NCI-H1436 (cell line): ENCODE measurements around the gene PNPLA4.

Experiments used
- DNase-seq: peaks from one replicate; lab custom pipeline; 2025; lab: John Stamatoyannopoulos, UW

PNPLA4 gene

GRCh38 chrX:7927259-7928167 is at the start of gene PNPLA4:
PNPLA4 (minus strand) TSS chrX:7927413; CDS start chrX:7926119, 1,294 bp downstream.
- no peak for DNase-seq

GRCh38 chrX:7972586-7972985 is 45.4 kb upstream of the PNPLA4 start:
- DNase-seq = no peak

GRCh38 chrX:7970428-7970827 is 43.2 kb upstream of the PNPLA4 start:
- no peak for DNase-seq

GRCh38 chrX:7965436-7965835 is 38.2 kb upstream of the PNPLA4 start:
- no peak for DNase-seq

GRCh38 chrX:7960246-7960645 is 33.0 kb upstream of the PNPLA4 start:
- DNase-seq = no peak

- DNase-seq = no peak
Observed at GRCh38 chrX:7953446-7953845, 26.2 kb upstream of the PNPLA4 start.

GRCh38 chrX:7950865-7951264 is 23.7 kb upstream of the PNPLA4 start:
- no peak for DNase-seq

GRCh38 chrX:7948483-7948882 is 21.3 kb upstream of the PNPLA4 start:
- DNase-seq = no peak

- DNase-seq = no peak
Observed at GRCh38 chrX:7946960-7947359, 19.7 kb upstream of the PNPLA4 start.

GRCh38 chrX:7943600-7944245 is 16.5 kb upstream of the PNPLA4 start:
- no peak for DNase-seq

GRCh38 chrX:7941390-7942042 is 14.3 kb upstream of the PNPLA4 start:
- no peak for DNase-seq

- no peak for DNase-seq
Observed at GRCh38 chrX:7934026-7934425, 6.8 kb upstream of the PNPLA4 start.

- DNase-seq = no peak
Observed at GRCh38 chrX:7926914-7927258, 327 bp downstream of the PNPLA4 start.

GRCh38 chrX:7926501-7926900 is 712 bp downstream of the PNPLA4 start:
- DNase-seq = no peak

- no peak for DNase-seq
Observed at GRCh38 chrX:7925867-7926472, 1.2 kb downstream of the PNPLA4 start.

GRCh38 chrX:7921750-7922149 is 5.5 kb downstream of the PNPLA4 start:
- no peak for DNase-seq

- no peak for DNase-seq
Observed at GRCh38 chrX:7908821-7909220, 18.4 kb downstream of the PNPLA4 start.

- no peak for DNase-seq
Observed at GRCh38 chrX:7904562-7904961, 22.7 kb downstream of the PNPLA4 start.

- no peak for DNase-seq
Observed at GRCh38 chrX:7891928-7892327, 35.3 kb downstream of the PNPLA4 start.

- DNase-seq = no peak
Observed at GRCh38 chrX:7889680-7890079, 37.5 kb downstream of the PNPLA4 start.

- DNase-seq = no peak
Observed at GRCh38 chrX:7889135-7889534, 38.1 kb downstream of the PNPLA4 start.

GRCh38 chrX:7876957-7877356 is 50.3 kb downstream of the PNPLA4 start:
- DNase-seq = no peak

GRCh38 chrX:7872042-7872441 is 55.2 kb downstream of the PNPLA4 start:
- DNase-seq = no peak
